Endothelial cell of umbilical vein (primary cell): ENCODE data around the gene PPP1R7. TPM values are rescaled to one million over a fixed set of nuclear protein-coding genes. Genes with fewer than 3 reads are reported as not detected.

Experiments used
- BruUV-seq: library from RNA; stranded (reverse); fragments of 400-500 nt; replicated peaks from 2 replicates; lab custom pipeline; 2021; lab: Mats Ljungman, UMichigan
- CTCF ChIA-PET: fragments of 300-600, 350-600 bp; sonication (Branson Sonifier 250); formaldehyde crosslinking; loops from one replicate; lab custom pipeline; 2021; ENCODE audit warnings: antibody characterized with exemption, inconsistent platforms; lab: Charles Lee
- POLR2A ChIA-PET: fragments of 300-600, 350-600 bp; sonication (Branson Sonifier 250); formaldehyde crosslinking; loops from one replicate; lab custom pipeline; 2021; ENCODE audit warnings: antibody characterized with exemption, inconsistent platforms; lab: Charles Lee
- DNase-seq: peaks from one replicate; pipeline ENCODE4 v3.0.0-alpha.2; 2011; ENCODE audit warnings: low read depth, low spot score
- FAIRE-seq: peaks from 2 replicates; lab custom pipeline; 2011; peaks lifted over from hg19 to GRCh38; lab: Jason Lieb, UNC
- H2AFZ ChIP-seq: 2 replicates; pipeline ENCODE4 v1.6.0; 2012; ENCODE audit warnings: low read depth, low read length, control low read depth, inconsistent platforms
- H3K27ac ChIP-seq: 2 replicates; pipeline ENCODE4 v1.5.1; 2011; ENCODE audit warnings: low read depth, mild to moderate bottlenecking, control low read depth, low read length, moderate library complexity; ENCODE audit not compliant: insufficient read depth
- H3K27me3 ChIP-seq, 2 experiments: 2 replicates each; pipeline versions ENCODE4 v1.6.0 to v1.6.1; 2011; ENCODE audit warnings: low read length in 2 of 2, mixed read lengths in 1 of 2; ENCODE audit not compliant: control insufficient read depth in 2 of 2, insufficient read depth in 2 of 2
- H3K36me3 ChIP-seq, 2 experiments: 2 replicates in 1 of 2; 3 replicates in 1 of 2; pipeline ENCODE4 v1.5.1; 2011; ENCODE audit warnings: low read length in 2 of 2, mild to moderate bottlenecking in 1 of 2, moderate library complexity in 1 of 2; ENCODE audit not compliant: control insufficient read depth in 2 of 2, insufficient read depth in 2 of 2; ENCODE audit errors: extremely low read depth in 1 of 2
- H3K4me1 ChIP-seq: 3 replicates; pipeline ENCODE4 v1.5.1; 2011; ENCODE audit warnings: mild to moderate bottlenecking, low read length; ENCODE audit not compliant: control insufficient read depth, insufficient read depth; ENCODE audit errors: extremely low read depth
- H3K4me2 ChIP-seq: 2 replicates; pipeline ENCODE4 v1.6.1; 2011; ENCODE audit warnings: low read length, control low read depth, mixed read lengths; ENCODE audit not compliant: insufficient read depth
- H3K4me3 ChIP-seq, 3 experiments: fragments of 200-600 bp in 1 of 3; sonication (generic), shearing (Covaris generic) in 1 of 3; replicated peaks in 1 of 3; 2 replicates each; pipeline ENCODE4 v1.5.1; 2011 to 2016; ENCODE audit warnings: control low read depth in 3 of 3, low read length in 3 of 3, mild to moderate bottlenecking in 2 of 3, inconsistent platforms in 1 of 3, low read depth in 1 of 3, moderate library complexity in 1 of 3; ENCODE audit not compliant: insufficient read depth in 1 of 3
- H3K79me2 ChIP-seq: 2 replicates; pipeline ENCODE4 v1.6.0; 2012; ENCODE audit warnings: low read length, inconsistent platforms; ENCODE audit not compliant: control insufficient read depth, insufficient read depth
- H3K9ac ChIP-seq: replicated peaks from 2 replicates; pipeline ENCODE3; 2011; ENCODE audit warnings: low read length, control low read depth; ENCODE audit not compliant: insufficient read depth; ENCODE audit errors: extremely low read depth
- H3K9me1 ChIP-seq: replicated peaks from 3 replicates; pipeline ENCODE4 v1.6.0; 2011; ENCODE audit warnings: mild to moderate bottlenecking, low read length; ENCODE audit not compliant: control insufficient read depth, insufficient read depth; ENCODE audit errors: extremely low read depth
- H3K9me3 ChIP-seq: replicated peaks from 2 replicates; pipeline ENCODE4 v1.5.1; 2012; ENCODE audit warnings: low read length, inconsistent platforms; ENCODE audit not compliant: control insufficient read depth, insufficient read depth
- H4K20me1 ChIP-seq: replicated peaks from 2 replicates; pipeline ENCODE3; 2011; ENCODE audit warnings: mild to moderate bottlenecking, low read length; ENCODE audit not compliant: control insufficient read depth, insufficient read depth; ENCODE audit errors: extremely low read depth
- EZH2 ChIP-seq: IDR thresholded peaks from 2 replicates; pipeline ENCODE4 v1.6.1; 2012; ENCODE audit warnings: borderline replicate concordance, low read depth, mild to moderate bottlenecking, moderate library complexity, low read length, inconsistent platforms; ENCODE audit not compliant: severe bottlenecking
- FOS ChIP-seq: IDR thresholded peaks from 2 replicates; pipeline ENCODE4 v1.6.1; 2011; ENCODE audit warnings: mild to moderate bottlenecking, low read length, moderate library complexity, borderline replicate concordance; ENCODE audit not compliant: insufficient read depth
- GATA2 ChIP-seq: IDR thresholded peaks from 2 replicates; pipeline ENCODE4 v1.7.0; 2011; ENCODE audit warnings: low read depth, mild to moderate bottlenecking, moderate library complexity, mixed read lengths, low read length; ENCODE audit not compliant: insufficient read length, insufficient read depth
- JUN ChIP-seq: IDR thresholded peaks from 2 replicates; pipeline ENCODE4 v1.6.1; 2011; ENCODE audit warnings: borderline replicate concordance, low read depth; ENCODE audit not compliant: insufficient read length, insufficient read depth
- MYC ChIP-seq: IDR thresholded peaks from one replicate; pipeline ENCODE4 v1.6.1; 2011; ENCODE audit warnings: mild to moderate bottlenecking, low read depth, low read length
- POLR2A ChIP-seq: IDR thresholded peaks from 2 replicates; pipeline ENCODE4 v1.6.1; 2012; ENCODE audit warnings: low read depth, mild to moderate bottlenecking, control low read depth, low read length
- POLR2AphosphoS5 ChIP-seq: IDR thresholded peaks from 2 replicates; pipeline ENCODE4 v1.6.1; 2012; ENCODE audit warnings: low read depth, mild to moderate bottlenecking, control low read depth, low read length, moderate library complexity; ENCODE audit not compliant: insufficient read depth
- dilution Hi-C: fragments of 300-500 bp; cut with MboI; formaldehyde crosslinking; loops from one replicate; pipeline ENCODE4 v1.15.0; 2019; ENCODE audit warnings: low sequenced_read_pairs; ENCODE audit not compliant: extremely low pct_ligation_motif_present
- intact Hi-C: fragments of 100-400 bp; cut with micrococcal nuclease; formaldehyde crosslinking; loops from one replicate; pipeline ENCODE4 v1.10.0; 2022
- polyA plus RNA-seq, 4 experiments: library from polyadenylated mRNA; depleted of rRNA in 3 of 4; stranded (reverse) in 3 of 4; unstranded in 1 of 4; fragments of >200 nt; gene quantifications; 2 replicates each; pipeline versions ENCODE4 v1.2.1 to v1.2.3, GENCODE V29; 2011 to 2012; ENCODE audit warnings: missing spikeins in 1 of 4
- total RNA-seq: library from RNA; stranded (reverse); gene quantifications from 2 replicates; pipeline ENCODE4 v1.2.3, GENCODE V29; 2021
- TF ChIP-seq, protein P1 (sequence below), 2 donors: IDR thresholded peaks; 1 replicate in 1 of 2; 2 replicates in 1 of 2; pipeline ENCODE4 v1.5.1; 2011; ENCODE audit warnings: low read length in 2 of 2, mild to moderate bottlenecking in 2 of 2, moderate library complexity in 2 of 2, control low read depth in 1 of 2, inconsistent platforms in 1 of 2, low read depth in 1 of 2; ENCODE audit not compliant: insufficient read depth in 1 of 2; ENCODE audit errors: extremely low read depth in 1 of 2
- TF ChIP-seq, protein P2 (sequence below): IDR thresholded peaks from 2 replicates; pipeline ENCODE4 v1.6.1; 2011; ENCODE audit not compliant: insufficient read depth, insufficient read length

PPP1R7 gene
- total and polyA plus RNA-seq, 2 donors (not counting 3 experiments of a cell fraction or from before 2014, with no cell fraction given) = 30.3 to 60.8 TPM

DNA sequence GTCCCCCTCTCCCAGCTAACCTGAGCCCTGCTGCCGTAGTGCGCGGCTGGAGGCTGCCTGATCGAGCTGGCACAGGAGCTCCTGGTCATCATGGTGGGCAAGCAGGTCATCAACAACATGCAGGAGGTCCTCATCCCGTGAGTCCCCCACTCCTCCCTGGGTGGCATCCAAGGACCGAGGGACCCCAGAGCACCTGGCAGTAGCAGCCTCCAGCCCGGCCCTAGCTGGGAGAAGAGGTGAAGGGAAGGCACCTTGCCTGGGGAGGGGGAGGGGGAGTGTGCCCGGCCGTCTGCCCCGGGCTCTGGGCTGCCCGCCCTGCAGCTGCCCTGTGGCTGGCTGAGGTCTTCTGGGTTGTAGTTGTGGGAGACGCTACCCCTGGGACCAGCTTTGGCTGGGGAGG, 64.5 kb downstream of the PPP1R7 start:
- no TSS peak for BruUV-seq
- H3K4me1 ChIP-seq = peaks cover 5% of the 10 kb centered on the region
- H3K79me2 ChIP-seq = no peaks in the 10 kb centered on the region
- H4K20me1 ChIP-seq = no peaks in the 10 kb centered on the region
- no peak overlapping the region for H2AFZ ChIP-seq
- DNase-seq (no peak), FAIRE-seq (no peak)
- H3K4me3 ChIP-seq = no peak overlapping the region
- H3K27ac ChIP-seq = no peak overlapping the region
- CTCF ChIA-PET = interaction anchor here (1.1 kb wide), 1 partner anchor 136 kb away, joined by 4 read pairs; no protein-coding TSS in a partner anchor
- POLR2A ChIA-PET = no interaction called here
- H3K9ac ChIP-seq = no peak overlapping the region
- H3K4me2 ChIP-seq = no peak overlapping the region
- dilution Hi-C loops = no loop called here
- intact Hi-C loops = loop anchor here (5.0 to 10.0 kb wide), 2 partner anchors 220 to 647 kb away; partner anchors contain the start of genes RNPEPL1 and SNED1
- H3K27me3 ChIP-seq = no peaks in the 10 kb centered on the region
- no peaks in the 10 kb centered on the region for H3K9me3 ChIP-seq
- no peaks in the 10 kb centered on the region for H3K36me3 ChIP-seq
- TF ChIP-seq POLR2A (no peak), MYC (no peak), JUN (no peak), POLR2AphosphoS5 (no peak), GATA2 (no peak), FOS (no peak), EZH2 (no peak)
- TF ChIP-seq, protein P1, sequence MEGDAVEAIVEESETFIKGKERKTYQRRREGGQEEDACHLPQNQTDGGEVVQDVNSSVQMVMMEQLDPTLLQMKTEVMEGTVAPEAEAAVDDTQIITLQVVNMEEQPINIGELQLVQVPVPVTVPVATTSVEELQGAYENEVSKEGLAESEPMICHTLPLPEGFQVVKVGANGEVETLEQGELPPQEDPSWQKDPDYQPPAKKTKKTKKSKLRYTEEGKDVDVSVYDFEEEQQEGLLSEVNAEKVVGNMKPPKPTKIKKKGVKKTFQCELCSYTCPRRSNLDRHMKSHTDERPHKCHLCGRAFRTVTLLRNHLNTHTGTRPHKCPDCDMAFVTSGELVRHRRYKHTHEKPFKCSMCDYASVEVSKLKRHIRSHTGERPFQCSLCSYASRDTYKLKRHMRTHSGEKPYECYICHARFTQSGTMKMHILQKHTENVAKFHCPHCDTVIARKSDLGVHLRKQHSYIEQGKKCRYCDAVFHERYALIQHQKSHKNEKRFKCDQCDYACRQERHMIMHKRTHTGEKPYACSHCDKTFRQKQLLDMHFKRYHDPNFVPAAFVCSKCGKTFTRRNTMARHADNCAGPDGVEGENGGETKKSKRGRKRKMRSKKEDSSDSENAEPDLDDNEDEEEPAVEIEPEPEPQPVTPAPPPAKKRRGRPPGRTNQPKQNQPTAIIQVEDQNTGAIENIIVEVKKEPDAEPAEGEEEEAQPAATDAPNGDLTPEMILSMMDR (IDR thresholded peaks at IDR 0.05; ENCODE audit: extremely low read depth in 1 of 2, insufficient read depth in 1 of 2, low read depth in 1 of 2, low read length in 2 of 2) = no peak
- TF ChIP-seq, protein P2, sequence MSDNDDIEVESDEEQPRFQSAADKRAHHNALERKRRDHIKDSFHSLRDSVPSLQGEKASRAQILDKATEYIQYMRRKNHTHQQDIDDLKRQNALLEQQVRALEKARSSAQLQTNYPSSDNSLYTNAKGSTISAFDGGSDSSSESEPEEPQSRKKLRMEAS = no peak
- H3K9me1 ChIP-seq = no peaks in the 10 kb centered on the region
